ENCODE measurements around the gene CD79A.
A peak's percentile ranks its signal among the peaks of the same experiment; 100 is the strongest.

Gene CD79A

GRCh38 chr19:41876847-41877832 lies at the start of gene CD79A:
TSS of gene CD79A (plus strand) at chr19:41877279. CDS start at chr19:41877305, 26 bp downstream.
- Histone ChIP-seq H3K36me3 (ENCODE audit: control insufficient read depth, insufficient read depth, low read length) (peaks cover 13% of the 10 kb centered on the region), H3K4me3 (replicated peaks; ENCODE audit: low read depth, low read length) (peak within 1 kb of the TSS; percentile 78), H3K27me3 (replicated peaks; ENCODE audit: control insufficient read depth, insufficient read depth, low read length) (no peaks in the 10 kb centered on the region)
- peak; percentile 87 for DNase-seq (ENCODE audit: extremely low read depth, insufficient read length)
- TF ChIP-seq CTCF (IDR thresholded peaks at IDR 0.05; ENCODE audit: insufficient read depth, low read length, poor library complexity, severe bottlenecking) = no peak

GRCh38 chr19:41837981-41838708 lies 38.9 kb upstream of the CD79A start:
- Histone ChIP-seq H3K27me3 (replicated peaks; ENCODE audit: control insufficient read depth, insufficient read depth, low read length) (no peaks in the 10 kb centered on the region; the same call in 1 of the 2 replicates), H3K4me3 (replicated peaks; ENCODE audit: low read depth, low read length) (no peak overlapping the region)
- no peak for DNase-seq (ENCODE audit: extremely low read depth, insufficient read length)

GRCh38 chr19:41839211-41839610 lies 37.9 kb upstream of the CD79A start:
- H3K27me3 ChIP-seq (replicated peaks; ENCODE audit: control insufficient read depth, insufficient read depth, low read length) = no peaks in the 10 kb centered on the region; the same call in 1 of the 2 replicates
- TF ChIP-seq CTCF (IDR thresholded peaks at IDR 0.05; ENCODE audit: insufficient read depth, low read length, poor library complexity, severe bottlenecking) = no peak
- no peak overlapping the region for H3K4me3 ChIP-seq (replicated peaks; ENCODE audit: low read depth, low read length)
- H3K36me3 ChIP-seq (ENCODE audit: control insufficient read depth, insufficient read depth, low read length) = no peaks in the 10 kb centered on the region
- DNase-seq (ENCODE audit: extremely low read depth, insufficient read length) = no peak

More at GRCh38 chr19:41837981-41838708, 38.9 kb upstream of the CD79A start:
- no peaks in the 10 kb centered on the region for H3K36me3 ChIP-seq (ENCODE audit: control insufficient read depth, insufficient read depth, low read length)
- TF ChIP-seq CTCF (IDR thresholded peaks at IDR 0.05; ENCODE audit: insufficient read depth, low read length, poor library complexity, severe bottlenecking) = no peak

- TF ChIP-seq CTCF (IDR thresholded peaks at IDR 0.05; ENCODE audit: insufficient read depth, low read length, poor library complexity, severe bottlenecking) = no peak
- Histone ChIP-seq H3K4me3 (replicated peaks; ENCODE audit: low read depth, low read length) (no peak overlapping the region), H3K36me3 (ENCODE audit: control insufficient read depth, insufficient read depth, low read length) (no peaks in the 10 kb centered on the region), H3K27me3 (replicated peaks; ENCODE audit: control insufficient read depth, insufficient read depth, low read length) (no peaks in the 10 kb centered on the region; the same call in 1 of the 2 replicates)
- DNase-seq (ENCODE audit: extremely low read depth, insufficient read length) = no peak
These were observed 33.7 kb upstream of the CD79A start for GRCh38 chr19:41843371-41843770.

GRCh38 chr19:41844601-41845000 lies 32.5 kb upstream of the CD79A start, which contains the start of gene LYPD4:
TSS of gene LYPD4 (minus strand) at chr19:41844683. CDS start at chr19:41839285, 5,398 bp downstream.
- no peak for DNase-seq (ENCODE audit: extremely low read depth, insufficient read length)
- no peak for TF ChIP-seq CTCF (IDR thresholded peaks at IDR 0.05; ENCODE audit: insufficient read depth, low read length, poor library complexity, severe bottlenecking)
- Histone ChIP-seq H3K4me3 (replicated peaks; ENCODE audit: low read depth, low read length) (no peak within 1 kb of the TSS), H3K27me3 (replicated peaks; ENCODE audit: control insufficient read depth, insufficient read depth, low read length) (no peaks in the 10 kb centered on the region), H3K36me3 (ENCODE audit: control insufficient read depth, insufficient read depth, low read length) (no peaks in the 10 kb centered on the region)

All from GM06990 (cell line).